ENCODE results near the gene ATP13A3. TPM values are rescaled to one million over a fixed set of nuclear protein-coding genes. Genes with fewer than 3 reads are reported as not detected.
A peak's percentile ranks its signal among the peaks of the same experiment; 100 is the strongest.

Gene ATP13A3
- total RNA-seq, 6 donors from 2014 or later, result 67.9 to 152 (median 94.6) TPM

- no peak for ATAC-seq (ENCODE audit: low FRiP score in 2 of 2)
- 91 to 98% methylated on average over 6 to 9 of the region's 9 CpGs for WGBS, 2 donors
- H3K27ac ChIP-seq, result no peak overlapping the region
These were observed 85.5 kb downstream of the ATP13A3 start for GRCh38 chr3:194401346-194401745.

GRCh38 chr3:194399874-194400411, 86.9 kb downstream of the ATP13A3 start:
- peaks cover 0 to 18% (median 4%) of the 10 kb centered on the region in 4 donors for H3K27me3 ChIP-seq
- peaks cover 17 to 34% (median 21%) of the 10 kb centered on the region in 4 donors for H3K4me1 ChIP-seq
- 87 to 88% methylated on average over 14 to 15 of the region's 15 CpGs for WGBS, 2 donors
- H3K27ac ChIP-seq, result no peak overlapping the region
- no peak overlapping the region for H3K4me3 ChIP-seq
- no peak for ATAC-seq (ENCODE audit: low FRiP score in 2 of 2)
- H3K9me3 ChIP-seq, result no peaks in the 10 kb centered on the region
- peak in 1 of 2 donors; percentile 41 for DNase-seq
- no peaks in the 10 kb centered on the region for H3K36me3 ChIP-seq
- TF ChIP-seq EP300 (IDR thresholded peaks at IDR 0.05), result no peak
- TF ChIP-seq POLR2A (IDR thresholded peaks at IDR 0.05), result no peak
- TF ChIP-seq CTCF (IDR thresholded peaks at IDR 0.05), result no peak
- no peak for TF ChIP-seq POLR2AphosphoS5 (IDR thresholded peaks at IDR 0.05)

More at GRCh38 chr3:194401346-194401745, 85.5 kb downstream of the ATP13A3 start:
- peaks cover 0 to 9% (median 0%) of the 10 kb centered on the region in 4 donors for H3K36me3 ChIP-seq
- peaks cover 17 to 30% (median 20%) of the 10 kb centered on the region in 4 donors for H3K4me1 ChIP-seq
- DNase-seq, result no peak
- no peak for TF ChIP-seq CTCF (IDR thresholded peaks at IDR 0.05)
- TF ChIP-seq POLR2A (IDR thresholded peaks at IDR 0.05), result no peak
- no peak for TF ChIP-seq POLR2AphosphoS5 (IDR thresholded peaks at IDR 0.05)
- no peak for TF ChIP-seq EP300 (IDR thresholded peaks at IDR 0.05)
- H3K27me3 ChIP-seq, result peaks cover 0 to 18% (median 4%) of the 10 kb centered on the region in 4 donors
- no peak overlapping the region for H3K4me3 ChIP-seq
- H3K9me3 ChIP-seq, result no peaks in the 10 kb centered on the region

DNA sequence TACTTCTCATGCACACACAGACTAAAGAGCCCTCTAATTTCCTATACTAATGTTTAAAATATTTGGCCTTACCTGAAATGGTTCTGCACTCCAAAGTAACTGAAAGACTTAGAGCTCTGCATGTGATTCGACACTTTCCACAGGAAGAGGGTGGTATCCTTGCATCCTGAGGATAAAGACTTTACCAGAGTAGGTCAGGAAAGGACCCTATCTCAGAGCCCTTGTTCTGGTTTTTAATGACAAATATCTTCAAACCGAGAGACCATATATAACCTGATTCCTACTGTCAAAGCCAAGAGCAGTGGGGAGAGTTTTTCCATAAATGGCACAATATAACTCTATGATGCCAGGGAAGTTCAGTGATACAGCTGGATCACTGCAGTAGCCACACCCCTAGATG, 87.6 kb downstream of the ATP13A3 start, which contains the start of gene GP5:
Gene GP5, minus strand, starts transcription at position 101 of the 400 bp plus-strand sequence. CDS start 984 bp downstream, outside the sequence.
- H3K9me3 ChIP-seq, result no peaks in the 10 kb centered on the region
- peaks cover 0 to 18% (median 4%) of the 10 kb centered on the region in 4 donors for H3K27me3 ChIP-seq
- ATAC-seq (ENCODE audit: low FRiP score in 2 of 2) (no peak), DNase-seq (no peak)
- H3K4me1 ChIP-seq, result peaks cover 17 to 29% (median 21%) of the 10 kb centered on the region in 4 donors
- no peak for TF ChIP-seq POLR2AphosphoS5 (IDR thresholded peaks at IDR 0.05)
- TF ChIP-seq EP300 (IDR thresholded peaks at IDR 0.05), result no peak
- no peak for TF ChIP-seq CTCF (IDR thresholded peaks at IDR 0.05)
- no peak for TF ChIP-seq POLR2A (IDR thresholded peaks at IDR 0.05)
- no peak within 1 kb of the TSS for H3K27ac ChIP-seq
- H3K36me3 ChIP-seq, result no peaks in the 10 kb centered on the region
- WGBS, 2 donors, result 45 to 61% methylated on average over 2 of the region's 2 CpGs
- H3K4me3 ChIP-seq, result peak within 1 kb of the TSS in 3 of 4 donors; percentile 19 to 34 (median 24)

- Histone ChIP-seq H3K9me3 (no peaks in the 10 kb centered on the region), H3K27me3 (peaks cover 0 to 18% (median 4%) of the 10 kb centered on the region in 4 donors), H3K27ac (no peak overlapping the region), H3K4me3 (peak overlapping the region in 3 of 4 donors; percentile 19 to 34 (median 24)), H3K36me3 (no peaks in the 10 kb centered on the region), H3K4me1 (peaks cover 17 to 29% (median 21%) of the 10 kb centered on the region in 4 donors)
- ATAC-seq (ENCODE audit: low FRiP score in 2 of 2), result peak; percentile 41 to 44
- peak in 1 of 2 donors; percentile 86 for DNase-seq
- no peak for TF ChIP-seq EP300 (IDR thresholded peaks at IDR 0.05)
- TF ChIP-seq POLR2A (IDR thresholded peaks at IDR 0.05), result no peak
- no peak for TF ChIP-seq POLR2AphosphoS5 (IDR thresholded peaks at IDR 0.05)
- no peak for TF ChIP-seq CTCF (IDR thresholded peaks at IDR 0.05)
- 4 to 5% methylated on average over 12 to 33 of the region's 38 CpGs for WGBS, 2 donors
These were observed 89.0 kb downstream of the ATP13A3 start for GRCh38 chr3:194397757-194398312.

All from upper lobe of left lung (tissue), 6 donors.